ENCODE measurements around the gene CIB4. TPM values are rescaled to one million over a fixed set of nuclear protein-coding genes. Genes with fewer than 3 reads are reported as not detected.

CIB4 gene
- total and polyA plus RNA-seq, 9 donors, result 3.9 TPM; not detected in 8

GRCh38 chr2:26685341-26685740 lies 44.2 kb upstream of the CIB4 start:
- Histone ChIP-seq H3K9me3 (no peaks in the 10 kb centered on the region), H3K4me1 (ENCODE audit: insufficient read depth) (no peaks in the 10 kb centered on the region), H3K4me3 (no peak overlapping the region), H3K36me3 (no peaks in the 10 kb centered on the region), H3K27me3 (no peaks in the 10 kb centered on the region), H3K27ac (no peak overlapping the region)
- intact Hi-C loops (cut with DNase I), result no loop called here
- 59 to 77% (median 67%) methylated on average over 5 of the region's 5 CpGs for WGBS, 3 donors
- DNase-seq, result peak in 1 of 5 donors; percentile 11
- TF ChIP-seq POLR2A (IDR thresholded peaks at IDR 0.05), result no peak
- TF ChIP-seq, protein P1, sequence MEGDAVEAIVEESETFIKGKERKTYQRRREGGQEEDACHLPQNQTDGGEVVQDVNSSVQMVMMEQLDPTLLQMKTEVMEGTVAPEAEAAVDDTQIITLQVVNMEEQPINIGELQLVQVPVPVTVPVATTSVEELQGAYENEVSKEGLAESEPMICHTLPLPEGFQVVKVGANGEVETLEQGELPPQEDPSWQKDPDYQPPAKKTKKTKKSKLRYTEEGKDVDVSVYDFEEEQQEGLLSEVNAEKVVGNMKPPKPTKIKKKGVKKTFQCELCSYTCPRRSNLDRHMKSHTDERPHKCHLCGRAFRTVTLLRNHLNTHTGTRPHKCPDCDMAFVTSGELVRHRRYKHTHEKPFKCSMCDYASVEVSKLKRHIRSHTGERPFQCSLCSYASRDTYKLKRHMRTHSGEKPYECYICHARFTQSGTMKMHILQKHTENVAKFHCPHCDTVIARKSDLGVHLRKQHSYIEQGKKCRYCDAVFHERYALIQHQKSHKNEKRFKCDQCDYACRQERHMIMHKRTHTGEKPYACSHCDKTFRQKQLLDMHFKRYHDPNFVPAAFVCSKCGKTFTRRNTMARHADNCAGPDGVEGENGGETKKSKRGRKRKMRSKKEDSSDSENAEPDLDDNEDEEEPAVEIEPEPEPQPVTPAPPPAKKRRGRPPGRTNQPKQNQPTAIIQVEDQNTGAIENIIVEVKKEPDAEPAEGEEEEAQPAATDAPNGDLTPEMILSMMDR (IDR thresholded peaks at IDR 0.05), result no peak
- TF ChIP-seq EP300 (IDR thresholded peaks at IDR 0.05), result no peak

DNA sequence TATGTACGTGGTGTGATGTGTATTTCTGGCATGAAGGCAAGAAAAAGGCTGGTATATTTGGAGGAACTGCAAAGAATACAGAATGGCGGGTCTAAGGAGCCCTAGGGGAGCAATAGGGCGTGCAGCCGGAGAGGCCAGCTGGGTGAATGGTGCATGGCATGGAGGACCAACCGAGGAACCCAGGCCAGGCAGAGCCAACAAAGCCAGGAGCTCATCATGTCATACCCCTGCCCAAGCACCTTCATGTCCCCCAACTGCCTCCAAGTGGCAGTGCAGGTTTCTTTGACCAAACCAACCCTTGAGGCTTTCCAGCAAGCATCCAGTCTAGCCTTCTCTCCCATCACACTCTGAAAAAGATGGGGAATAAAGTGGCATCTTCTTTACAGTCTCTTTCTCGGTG lies 42.4 kb upstream of the CIB4 start:
- H3K27me3 ChIP-seq, result no peaks in the 10 kb centered on the region
- intact Hi-C loops (cut with DNase I), result no loop called here
- DNase-seq, result peak in 1 of 5 donors; percentile 7
- no peaks in the 10 kb centered on the region for H3K4me1 ChIP-seq (ENCODE audit: insufficient read depth)
- TF ChIP-seq EP300 (IDR thresholded peaks at IDR 0.05) (no peak), POLR2A (IDR thresholded peaks at IDR 0.05) (no peak)
- TF ChIP-seq, protein P1 (IDR thresholded peaks at IDR 0.05), result no peak
- no peak overlapping the region for H3K4me3 ChIP-seq
- no peak overlapping the region for H3K27ac ChIP-seq
- H3K9me3 ChIP-seq, result no peaks in the 10 kb centered on the region
- no peaks in the 10 kb centered on the region for H3K36me3 ChIP-seq
- 87 to 88% (median 87%) methylated on average over 6 of the region's 6 CpGs for WGBS, 3 donors

- TF ChIP-seq POLR2A (IDR thresholded peaks at IDR 0.05) (no peak), EP300 (IDR thresholded peaks at IDR 0.05) (no peak)
- TF ChIP-seq, protein P1 (IDR thresholded peaks at IDR 0.05), result no peak
- Histone ChIP-seq H3K27ac (no peak overlapping the region), H3K27me3 (no peaks in the 10 kb centered on the region), H3K4me1 (ENCODE audit: insufficient read depth) (no peaks in the 10 kb centered on the region), H3K9me3 (no peaks in the 10 kb centered on the region), H3K36me3 (no peaks in the 10 kb centered on the region), H3K4me3 (no peak overlapping the region)
- intact Hi-C loops (cut with DNase I), result no loop called here
- peak in 1 of 5 donors; percentile 8 for DNase-seq
- 72 to 83% (median 79%) methylated on average over 8 of the region's 8 CpGs for WGBS, 3 donors
Measured at GRCh38 chr2:26682155-26682554, 41.0 kb upstream of the CIB4 start.

DNA sequence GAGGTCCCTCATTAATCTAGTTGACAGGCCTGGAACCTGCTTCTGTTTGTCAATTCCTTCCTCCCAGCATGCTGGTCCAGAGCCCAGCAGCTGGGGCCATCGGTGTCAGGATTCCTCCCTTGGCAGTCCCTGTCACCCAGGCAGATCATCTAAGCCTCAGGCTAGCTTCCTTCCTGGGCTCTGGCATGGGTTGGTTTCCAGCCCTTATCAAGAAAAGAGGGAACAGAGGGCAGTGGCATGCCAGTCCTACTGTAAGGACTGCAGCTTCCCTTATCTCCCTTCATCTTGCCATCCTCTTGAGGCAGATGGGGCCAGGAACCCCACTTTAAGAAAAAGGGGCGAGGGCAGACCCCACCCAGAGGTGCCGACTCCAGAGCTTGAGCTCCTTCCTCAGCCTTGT lies 40.5 kb upstream of the CIB4 start:
- intact Hi-C loops (cut with DNase I), result no loop called here
- DNase-seq, result peak in 1 of 5 donors; percentile 7
- Histone ChIP-seq H3K36me3 (no peaks in the 10 kb centered on the region), H3K4me1 (ENCODE audit: insufficient read depth) (no peaks in the 10 kb centered on the region), H3K27me3 (no peaks in the 10 kb centered on the region), H3K27ac (no peak overlapping the region), H3K9me3 (no peaks in the 10 kb centered on the region), H3K4me3 (no peak overlapping the region)
- WGBS, 3 donors, result 72 to 86% (median 75%) methylated on average over 3 of the region's 3 CpGs
- TF ChIP-seq EP300 (IDR thresholded peaks at IDR 0.05) (no peak), POLR2A (IDR thresholded peaks at IDR 0.05) (no peak)
- TF ChIP-seq, protein P1 (IDR thresholded peaks at IDR 0.05), result no peak

All from ovary (tissue), 9 donors.